Measurements from ENCODE around the gene TRIM62. TPM values are rescaled to one million over a fixed set of nuclear protein-coding genes. Genes with fewer than 3 reads are reported as not detected.

The TRIM62 gene
- total RNA-seq, 1 donor from 2014 or later, result 1.4 TPM

DNA sequence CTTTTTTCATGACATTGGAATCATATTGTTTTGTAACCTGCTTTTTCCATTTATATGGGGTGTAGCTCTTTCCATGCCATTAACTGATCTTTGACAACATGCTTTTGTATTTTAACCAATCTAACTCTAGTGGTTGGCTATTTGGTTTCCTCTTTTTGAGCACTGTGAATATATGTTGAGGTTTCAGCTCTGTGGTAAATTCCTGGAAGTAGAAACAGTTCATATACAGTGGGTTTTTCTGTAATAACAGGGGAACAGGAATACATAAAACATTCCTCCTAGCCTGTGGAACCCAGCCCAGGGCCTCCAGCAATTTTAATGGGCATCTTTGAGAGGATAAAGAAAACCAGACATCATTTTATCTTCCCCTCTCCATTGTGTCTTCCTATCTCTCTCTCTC is 83.5 kb downstream of the TRIM62 start:
- H3K4me3 Mint-ChIP-seq, result no peak overlapping the region
- DNase-seq (ENCODE audit: low spot score), result no peak
- Histone ChIP-seq H3K27ac (no peak overlapping the region), H3F3A (ENCODE audit: low read depth) (no peaks in the 10 kb centered on the region), H3K4me1 (no peaks in the 10 kb centered on the region), H2AFZ (replicated peaks) (no peak overlapping the region), H3K9me3 (ENCODE audit: low read depth) (no peaks in the 10 kb centered on the region), H3K36me3 (no peaks in the 10 kb centered on the region), H3K27me3 (no peaks in the 10 kb centered on the region), H3K4me2 (no peak overlapping the region), H3K79me2 (ENCODE audit: low read depth) (no peaks in the 10 kb centered on the region), H3K4me3 (no peak overlapping the region), H3K9ac (no peak overlapping the region), H4K20me1 (ENCODE audit: low read depth) (no peaks in the 10 kb centered on the region)
- H3K27ac Mint-ChIP-seq, result no peak overlapping the region
- no peaks in the 10 kb centered on the region for H3K9me3 Mint-ChIP-seq
- H3K36me3 Mint-ChIP-seq, result peaks cover 9% of the 10 kb centered on the region
- peaks cover 10% of the 10 kb centered on the region for H3K27me3 Mint-ChIP-seq (ENCODE audit: insufficient read depth, low read depth)
- TF ChIP-seq EZH2phosphoT487 (IDR thresholded peaks at IDR 0.05) (no peak), EZH2 (IDR thresholded peaks at IDR 0.05) (no peak)
- TF ChIP-seq, protein P1, sequence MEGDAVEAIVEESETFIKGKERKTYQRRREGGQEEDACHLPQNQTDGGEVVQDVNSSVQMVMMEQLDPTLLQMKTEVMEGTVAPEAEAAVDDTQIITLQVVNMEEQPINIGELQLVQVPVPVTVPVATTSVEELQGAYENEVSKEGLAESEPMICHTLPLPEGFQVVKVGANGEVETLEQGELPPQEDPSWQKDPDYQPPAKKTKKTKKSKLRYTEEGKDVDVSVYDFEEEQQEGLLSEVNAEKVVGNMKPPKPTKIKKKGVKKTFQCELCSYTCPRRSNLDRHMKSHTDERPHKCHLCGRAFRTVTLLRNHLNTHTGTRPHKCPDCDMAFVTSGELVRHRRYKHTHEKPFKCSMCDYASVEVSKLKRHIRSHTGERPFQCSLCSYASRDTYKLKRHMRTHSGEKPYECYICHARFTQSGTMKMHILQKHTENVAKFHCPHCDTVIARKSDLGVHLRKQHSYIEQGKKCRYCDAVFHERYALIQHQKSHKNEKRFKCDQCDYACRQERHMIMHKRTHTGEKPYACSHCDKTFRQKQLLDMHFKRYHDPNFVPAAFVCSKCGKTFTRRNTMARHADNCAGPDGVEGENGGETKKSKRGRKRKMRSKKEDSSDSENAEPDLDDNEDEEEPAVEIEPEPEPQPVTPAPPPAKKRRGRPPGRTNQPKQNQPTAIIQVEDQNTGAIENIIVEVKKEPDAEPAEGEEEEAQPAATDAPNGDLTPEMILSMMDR (IDR thresholded peaks at IDR 0.05), result no peak
- H3K4me1 Mint-ChIP-seq, result no peaks in the 10 kb centered on the region

DNA sequence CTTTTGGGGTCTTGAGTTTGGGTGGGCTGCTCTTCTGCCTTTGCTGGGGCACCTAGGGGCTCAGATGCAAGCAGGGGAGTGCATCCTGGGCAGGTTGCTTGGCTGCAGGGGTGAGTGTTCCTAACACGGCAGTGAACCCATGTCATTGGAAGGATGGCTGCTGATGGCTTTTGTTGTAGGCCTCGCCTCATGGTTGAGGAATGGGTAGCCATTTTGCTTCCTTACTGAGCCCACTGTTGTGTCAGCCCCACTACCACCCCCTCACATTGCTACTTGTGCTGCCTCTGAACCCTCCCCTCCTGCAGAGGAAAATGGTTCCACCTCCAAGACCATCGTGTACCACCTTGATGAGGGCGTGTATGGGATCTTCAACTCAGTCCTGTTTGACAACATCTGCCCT is 84.1 kb downstream of the TRIM62 start:
- Histone ChIP-seq H4K20me1 (ENCODE audit: low read depth) (no peaks in the 10 kb centered on the region), H3K4me3 (no peak overlapping the region), H3K36me3 (no peaks in the 10 kb centered on the region), H3K9ac (no peak overlapping the region), H3K4me1 (no peaks in the 10 kb centered on the region), H3K9me3 (ENCODE audit: low read depth) (no peaks in the 10 kb centered on the region), H3K79me2 (ENCODE audit: low read depth) (no peaks in the 10 kb centered on the region), H3K27me3 (no peaks in the 10 kb centered on the region), H3K27ac (no peak overlapping the region), H2AFZ (replicated peaks) (no peak overlapping the region), H3F3A (ENCODE audit: low read depth) (no peaks in the 10 kb centered on the region), H3K4me2 (no peak overlapping the region)
- H3K27ac Mint-ChIP-seq, result no peak overlapping the region
- no peaks in the 10 kb centered on the region for H3K9me3 Mint-ChIP-seq
- TF ChIP-seq, protein P1 (IDR thresholded peaks at IDR 0.05), result no peak
- TF ChIP-seq EZH2phosphoT487 (IDR thresholded peaks at IDR 0.05) (no peak), EZH2 (IDR thresholded peaks at IDR 0.05) (no peak)
- no peak for DNase-seq (ENCODE audit: low spot score)
- no peak overlapping the region for H3K4me3 Mint-ChIP-seq
- H3K36me3 Mint-ChIP-seq, result peaks cover 9% of the 10 kb centered on the region
- H3K27me3 Mint-ChIP-seq (ENCODE audit: insufficient read depth, low read depth), result peaks cover 10% of the 10 kb centered on the region
- peaks cover 2% of the 10 kb centered on the region for H3K4me1 Mint-ChIP-seq

DNA sequence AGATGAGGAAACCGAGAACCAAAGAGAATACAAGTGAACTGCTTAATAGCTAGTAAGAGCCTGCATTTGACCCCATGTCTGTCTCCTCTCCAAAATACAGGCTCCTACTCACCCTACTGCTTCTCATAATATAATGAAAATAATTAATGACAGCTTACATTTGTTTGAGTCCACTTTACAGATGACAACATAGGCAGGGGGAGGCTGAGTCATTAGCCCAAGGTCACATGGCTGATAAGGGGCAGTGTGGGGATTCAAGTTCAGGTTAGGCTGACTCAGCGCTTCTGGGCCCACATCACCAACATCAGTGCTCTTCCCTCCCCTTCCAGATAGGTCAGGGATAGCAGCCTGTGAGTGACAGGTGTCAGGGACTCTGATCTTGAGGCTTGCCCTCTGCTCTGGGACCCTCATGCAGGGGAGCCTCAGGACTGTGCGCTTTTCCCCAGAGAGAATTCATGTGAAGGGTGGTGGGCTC is 84.7 kb downstream of the TRIM62 start:
- Histone ChIP-seq H3K79me2 (ENCODE audit: low read depth) (no peaks in the 10 kb centered on the region), H3K9ac (no peak overlapping the region), H3K36me3 (no peaks in the 10 kb centered on the region), H3K4me2 (no peak overlapping the region), H3K9me3 (ENCODE audit: low read depth) (no peaks in the 10 kb centered on the region), H3K4me3 (no peak overlapping the region), H2AFZ (replicated peaks) (no peak overlapping the region), H3K27me3 (no peaks in the 10 kb centered on the region), H3K4me1 (no peaks in the 10 kb centered on the region), H3K27ac (no peak overlapping the region), H3F3A (ENCODE audit: low read depth) (no peaks in the 10 kb centered on the region), H4K20me1 (ENCODE audit: low read depth) (no peaks in the 10 kb centered on the region)
- Mint-ChIP-seq H3K4me1 (peaks cover 6% of the 10 kb centered on the region), H3K27ac (no peak overlapping the region), H3K27me3 (ENCODE audit: insufficient read depth, low read depth) (peaks cover 8% of the 10 kb centered on the region), H3K9me3 (no peaks in the 10 kb centered on the region), H3K36me3 (peaks cover 9% of the 10 kb centered on the region), H3K4me3 (no peak overlapping the region)
- DNase-seq (ENCODE audit: low spot score), result no peak
- TF ChIP-seq EZH2phosphoT487 (IDR thresholded peaks at IDR 0.05), result no peak
- TF ChIP-seq, protein P1 (IDR thresholded peaks at IDR 0.05), result no peak
- TF ChIP-seq EZH2 (IDR thresholded peaks at IDR 0.05), result no peak
